Parietal lobe (tissue), 1 donor: ENCODE data around the gene MYF5. TPM values are rescaled to one million over a fixed set of nuclear protein-coding genes. Genes with fewer than 3 reads are reported as not detected.

Source experiments
- total RNA-seq: library from RNA; depleted of rRNA; stranded (reverse); fragments of >200 nt; gene quantifications from one replicate; pipeline ENCODE4 v1.2.3, GENCODE V29; 2014

MYF5 gene
- not detected for total RNA-seq

GRCh38 chr12:80716696-80717469, at the start of gene MYF5:
Gene MYF5 (plus strand): TSS chr12:80716912. CDS start chr12:80717064, 152 bp downstream.

DNA sequence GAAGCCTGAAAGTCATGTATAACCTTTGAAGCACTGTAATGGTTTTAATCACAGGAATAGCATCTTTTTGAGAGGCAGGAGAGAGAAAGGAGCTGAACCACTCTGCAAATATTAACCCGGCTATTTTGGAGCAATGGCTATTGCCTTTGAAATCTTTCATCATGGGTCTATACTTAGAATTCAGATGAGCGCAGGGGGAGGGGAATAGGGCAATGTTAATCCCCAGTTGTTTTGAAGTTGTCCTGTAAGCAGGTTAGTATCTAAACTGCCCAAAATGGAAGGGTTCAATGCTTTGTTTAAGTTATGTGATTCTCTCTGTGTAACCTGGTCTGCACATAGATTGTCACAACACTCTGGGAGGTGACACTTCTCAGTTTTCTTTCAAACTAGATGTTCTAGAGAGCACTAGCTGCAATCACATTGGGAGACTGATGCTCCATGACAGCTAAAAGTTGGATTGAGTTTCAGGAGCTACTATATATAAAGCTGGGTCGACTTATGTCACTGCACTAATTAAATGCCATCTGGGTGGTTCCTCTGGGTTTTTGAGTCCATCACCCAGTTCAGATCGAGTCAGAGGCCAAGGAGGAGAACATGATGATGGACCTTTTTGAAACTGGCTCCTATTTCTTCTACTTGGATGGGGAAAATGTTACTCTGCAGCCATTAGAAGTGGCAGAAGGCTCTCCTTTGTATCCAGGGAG, 9.4 kb upstream of the MYF5 start, which contains the start of gene MYF6:
Gene MYF6 (plus strand): TSS at position 509 of the 704 bp plus-strand sequence. CDS start 86 bp downstream, at position 595.

Other genes starting within 250 kb of the MYF5 start
- not detected for gene MYF6, start 9.3 kb upstream of the MYF5 start, total RNA-seq
- 37.9 TPM for gene LIN7A, start 221.0 kb downstream of the MYF5 start, total RNA-seq